ENCODE results near the gene MCTP1. TPM values are rescaled to one million over a fixed set of nuclear protein-coding genes. Genes with fewer than 3 reads are reported as not detected.
"Not testable (repeated sequence)": the region's sequence is repeated elsewhere in the genome, so short reads cannot be mapped to it uniquely, and the experiment has no call there.

MCTP1 gene
- total RNA-seq, 2 experiments from 2014 or later: 0.42 TPM; not detected in 1

GRCh38 chr5:94993491-94993890 is 291.4 kb downstream of the MCTP1 start:
- no peaks in the 10 kb centered on the region for H3K27me3 Mint-ChIP-seq (ENCODE audit: low read depth)
- H3K36me3 Mint-ChIP-seq (ENCODE audit: low read depth): no peaks in the 10 kb centered on the region
- H3K4me1 Mint-ChIP-seq (ENCODE audit: low read depth): no peaks in the 10 kb centered on the region
- no peak overlapping the region for H3K27ac Mint-ChIP-seq
- CTCF ChIA-PET: no interaction called here
- H3K4me3 Mint-ChIP-seq: no peak overlapping the region
- POLR2A ChIA-PET: no interaction called here
- H3K9me3 Mint-ChIP-seq (ENCODE audit: insufficient read depth): no peaks in the 10 kb centered on the region
- no peak for ATAC-seq
- no peak for DNase-seq

- Mint-ChIP-seq H3K36me3 (ENCODE audit: low read depth) (no peaks in the 10 kb centered on the region), H3K4me1 (ENCODE audit: low read depth) (no peaks in the 10 kb centered on the region), H3K27ac (no peak overlapping the region), H3K9me3 (ENCODE audit: insufficient read depth) (no peaks in the 10 kb centered on the region), H3K4me3 (no peak overlapping the region), H3K27me3 (ENCODE audit: low read depth) (no peaks in the 10 kb centered on the region)
- ATAC-seq: no peak
- ChIA-PET CTCF (no interaction called here), POLR2A (no interaction called here)
- DNase-seq: no peak
These were observed 292.6 kb downstream of the MCTP1 start for GRCh38 chr5:94992325-94992724.

- Mint-ChIP-seq H3K27me3 (ENCODE audit: low read depth) (no peaks in the 10 kb centered on the region), H3K9me3 (ENCODE audit: insufficient read depth) (no peaks in the 10 kb centered on the region), H3K27ac (no peak overlapping the region), H3K36me3 (ENCODE audit: low read depth) (no peaks in the 10 kb centered on the region), H3K4me3 (no peak overlapping the region), H3K4me1 (ENCODE audit: low read depth) (no peaks in the 10 kb centered on the region)
- ChIA-PET POLR2A (interaction anchor here (0.5 kb wide), 1 partner anchor 714 kb away, joined by 3 read pairs; no protein-coding TSS in a partner anchor), CTCF (no interaction called here)
- no peak for DNase-seq
- ATAC-seq: no peak
These were observed 300.9 kb downstream of the MCTP1 start for GRCh38 chr5:94983861-94984535.

GRCh38 chr5:94977437-94977836 is 307.5 kb downstream of the MCTP1 start:
- ChIA-PET CTCF (no interaction called here), POLR2A (no interaction called here)
- H3K27me3 Mint-ChIP-seq (ENCODE audit: low read depth): no peaks in the 10 kb centered on the region
- peaks cover 6% of the 10 kb centered on the region for H3K9me3 Mint-ChIP-seq (ENCODE audit: insufficient read depth)
- DNase-seq (no peak), ATAC-seq (no peak)
- no peak overlapping the region for H3K4me3 Mint-ChIP-seq
- no peaks in the 10 kb centered on the region for H3K36me3 Mint-ChIP-seq (ENCODE audit: low read depth)
- no peaks in the 10 kb centered on the region for H3K4me1 Mint-ChIP-seq (ENCODE audit: low read depth)
- no peak overlapping the region for H3K27ac Mint-ChIP-seq

GRCh38 chr5:94976853-94977252 is 308.0 kb downstream of the MCTP1 start:
- ATAC-seq (no peak), DNase-seq (no peak)
- Mint-ChIP-seq H3K4me3 (no peak overlapping the region), H3K27ac (no peak overlapping the region), H3K27me3 (ENCODE audit: low read depth) (no peaks in the 10 kb centered on the region), H3K4me1 (ENCODE audit: low read depth) (no peaks in the 10 kb centered on the region), H3K36me3 (ENCODE audit: low read depth) (no peaks in the 10 kb centered on the region), H3K9me3 (ENCODE audit: insufficient read depth) (peaks cover 6% of the 10 kb centered on the region)
- POLR2A ChIA-PET: no interaction called here
- CTCF ChIA-PET: no interaction called here

GRCh38 chr5:94972268-94972667 is 312.6 kb downstream of the MCTP1 start:
- DNase-seq (no peak), ATAC-seq (no peak)
- CTCF ChIA-PET: no interaction called here
- H3K27ac Mint-ChIP-seq: no peak overlapping the region
- H3K4me3 Mint-ChIP-seq: no peak overlapping the region
- no peaks in the 10 kb centered on the region for H3K36me3 Mint-ChIP-seq (ENCODE audit: low read depth)
- H3K4me1 Mint-ChIP-seq (ENCODE audit: low read depth): no peaks in the 10 kb centered on the region
- POLR2A ChIA-PET: no interaction called here
- no peaks in the 10 kb centered on the region for H3K27me3 Mint-ChIP-seq (ENCODE audit: low read depth)
- H3K9me3 Mint-ChIP-seq (ENCODE audit: insufficient read depth): peaks cover 6% of the 10 kb centered on the region

- ChIA-PET CTCF (interaction anchor here (1.0 kb wide), 1 partner anchor 52 kb away, joined by 3 read pairs; no protein-coding TSS in a partner anchor), POLR2A (no interaction called here)
- H3K36me3 Mint-ChIP-seq (ENCODE audit: low read depth): no peaks in the 10 kb centered on the region
- ATAC-seq: no peak
- H3K27me3 Mint-ChIP-seq (ENCODE audit: low read depth): no peaks in the 10 kb centered on the region
- no peak for DNase-seq
- no peak overlapping the region for H3K27ac Mint-ChIP-seq
- H3K9me3 Mint-ChIP-seq (ENCODE audit: insufficient read depth): no peaks in the 10 kb centered on the region
- H3K4me1 Mint-ChIP-seq (ENCODE audit: low read depth): no peaks in the 10 kb centered on the region
- H3K4me3 Mint-ChIP-seq: no peak overlapping the region
These were observed 315.7 kb downstream of the MCTP1 start for GRCh38 chr5:94969174-94969573.

GRCh38 chr5:94968507-94969095 is 316.3 kb downstream of the MCTP1 start:
- ChIA-PET POLR2A (no interaction called here), CTCF (interaction anchor here (0.6 to 1.2 kb wide), 9 partner anchors 28 to 663 kb away, joined by 3 to 9 read pairs (median 4); no protein-coding TSS in a partner anchor)
- H3K36me3 Mint-ChIP-seq (ENCODE audit: low read depth): no peaks in the 10 kb centered on the region
- no peaks in the 10 kb centered on the region for H3K9me3 Mint-ChIP-seq (ENCODE audit: insufficient read depth)
- no peaks in the 10 kb centered on the region for H3K27me3 Mint-ChIP-seq (ENCODE audit: low read depth)
- peak; percentile 64 for ATAC-seq
- no peaks in the 10 kb centered on the region for H3K4me1 Mint-ChIP-seq (ENCODE audit: low read depth)
- peak; percentile 52 for DNase-seq
- no peak overlapping the region for H3K4me3 Mint-ChIP-seq
- H3K27ac Mint-ChIP-seq: no peak overlapping the region

GRCh38 chr5:94967525-94967924 is 317.4 kb downstream of the MCTP1 start:
- Mint-ChIP-seq H3K36me3 (ENCODE audit: low read depth) (no peaks in the 10 kb centered on the region), H3K9me3 (ENCODE audit: insufficient read depth) (no peaks in the 10 kb centered on the region), H3K4me3 (no peak overlapping the region), H3K4me1 (ENCODE audit: low read depth) (no peaks in the 10 kb centered on the region), H3K27ac (no peak overlapping the region), H3K27me3 (ENCODE audit: low read depth) (no peaks in the 10 kb centered on the region)
- no peak for DNase-seq
- CTCF ChIA-PET: interaction anchor here (1.1 to 1.2 kb wide), 2 partner anchors 60 to 113 kb away, joined by 3 read pairs; no protein-coding TSS in a partner anchor
- no peak for ATAC-seq
- POLR2A ChIA-PET: no interaction called here

GRCh38 chr5:94959279-94959678 is 325.6 kb downstream of the MCTP1 start:
- H3K27ac Mint-ChIP-seq; H3K4me3 Mint-ChIP-seq; H3K36me3 Mint-ChIP-seq (ENCODE audit: low read depth); H3K27me3 Mint-ChIP-seq (ENCODE audit: low read depth); H3K4me1 Mint-ChIP-seq (ENCODE audit: low read depth); H3K9me3 Mint-ChIP-seq (ENCODE audit: insufficient read depth); CTCF ChIA-PET; DNase-seq; ATAC-seq; POLR2A ChIA-PET: not testable (repeated sequence)

- ATAC-seq: no peak
- Mint-ChIP-seq H3K4me1 (ENCODE audit: low read depth) (no peaks in the 10 kb centered on the region), H3K27ac (no peak overlapping the region), H3K4me3 (no peak overlapping the region), H3K27me3 (ENCODE audit: low read depth) (no peaks in the 10 kb centered on the region), H3K9me3 (ENCODE audit: insufficient read depth) (no peaks in the 10 kb centered on the region), H3K36me3 (ENCODE audit: low read depth) (no peaks in the 10 kb centered on the region)
- ChIA-PET CTCF (no interaction called here), POLR2A (no interaction called here)
- no peak for DNase-seq
These were observed 339.2 kb downstream of the MCTP1 start for GRCh38 chr5:94945656-94946055.

GRCh38 chr5:94944160-94944559 is 340.7 kb downstream of the MCTP1 start:
- ChIA-PET POLR2A (no interaction called here), CTCF (no interaction called here)
- Mint-ChIP-seq H3K4me3 (no peak overlapping the region), H3K36me3 (ENCODE audit: low read depth) (no peaks in the 10 kb centered on the region), H3K9me3 (ENCODE audit: insufficient read depth) (no peaks in the 10 kb centered on the region), H3K27me3 (ENCODE audit: low read depth) (no peaks in the 10 kb centered on the region), H3K4me1 (ENCODE audit: low read depth) (no peaks in the 10 kb centered on the region), H3K27ac (no peak overlapping the region)
- ATAC-seq (no peak), DNase-seq (no peak)
